ENCODE measurements around the gene OR8K3. TPM values are rescaled to one million over a fixed set of nuclear protein-coding genes. Genes with fewer than 3 reads are reported as not detected.

The OR8K3 gene
- total RNA-seq = not detected in 2 replicates

DNA sequence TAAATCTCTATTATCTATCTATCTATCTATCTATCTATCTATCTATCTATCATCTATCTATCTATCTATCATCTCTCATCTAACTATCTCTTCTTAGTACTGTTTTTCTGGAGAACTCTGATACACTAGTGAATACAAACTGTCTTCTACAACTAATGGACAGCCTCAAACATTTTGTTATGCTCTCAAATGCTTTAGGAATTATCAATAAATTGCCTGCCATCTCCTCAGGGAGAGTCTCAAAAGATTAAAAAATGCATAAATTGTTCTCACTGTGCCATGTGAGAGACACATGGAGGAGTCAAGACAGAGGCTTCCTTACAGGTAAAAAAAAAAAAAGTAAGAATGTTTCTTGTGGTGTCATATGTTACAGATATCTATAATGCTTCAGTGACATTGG, at the start of gene OR8K3:
Gene OR8K3 (plus strand): TSS at position 301 of the 400 bp plus-strand sequence. CDS start 3,163 bp downstream, outside the sequence.

DNA sequence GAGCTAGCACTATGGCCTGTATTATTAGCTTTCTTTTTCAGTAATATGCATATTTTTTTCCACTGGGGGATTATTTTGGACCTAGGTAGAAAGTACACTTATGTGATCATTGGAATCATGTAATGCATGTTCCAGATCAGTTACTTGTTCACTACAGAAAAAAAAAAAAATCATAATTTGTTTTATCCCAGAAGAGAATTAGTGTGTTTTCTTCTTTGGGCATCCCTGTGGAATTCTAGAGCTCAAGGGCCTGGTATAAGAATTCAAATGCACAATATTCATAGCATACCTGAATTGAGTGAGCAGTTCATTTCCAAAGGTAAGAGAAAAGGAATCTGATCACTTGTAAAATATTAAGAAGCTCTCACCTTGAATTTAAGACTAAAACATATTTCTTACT, 41.1 kb upstream of the OR8K3 start, which contains the start of gene OR5T1:
Gene OR5T1 (plus strand): TSS at position 301 of the 400 bp plus-strand sequence. CDS start 1,485 bp downstream, outside the sequence.

DNA sequence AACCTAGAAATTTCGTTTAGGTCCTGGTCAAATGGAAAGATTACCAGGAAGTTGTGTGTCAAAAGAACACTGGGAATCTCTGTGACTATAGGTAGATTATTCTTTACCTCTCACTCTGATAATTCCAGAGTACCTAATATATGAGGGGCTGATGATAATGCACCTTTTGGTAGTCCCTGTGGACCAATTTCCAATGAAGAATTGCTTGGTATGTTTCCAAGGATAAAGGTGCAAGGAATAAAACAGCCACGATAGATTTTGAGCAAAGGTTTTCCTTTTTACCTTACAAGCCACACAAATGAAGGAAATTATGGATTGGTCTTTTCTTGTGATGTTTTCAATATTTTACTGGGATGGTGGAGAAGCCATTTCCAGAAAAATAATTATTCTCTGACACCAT, 22.8 kb upstream of the OR8K3 start, which contains the start of gene OR8H1:
Gene OR8H1 (minus strand): TSS at position 101 of the 400 bp plus-strand sequence. CDS start 1,192 bp downstream, outside the sequence.

DNA sequence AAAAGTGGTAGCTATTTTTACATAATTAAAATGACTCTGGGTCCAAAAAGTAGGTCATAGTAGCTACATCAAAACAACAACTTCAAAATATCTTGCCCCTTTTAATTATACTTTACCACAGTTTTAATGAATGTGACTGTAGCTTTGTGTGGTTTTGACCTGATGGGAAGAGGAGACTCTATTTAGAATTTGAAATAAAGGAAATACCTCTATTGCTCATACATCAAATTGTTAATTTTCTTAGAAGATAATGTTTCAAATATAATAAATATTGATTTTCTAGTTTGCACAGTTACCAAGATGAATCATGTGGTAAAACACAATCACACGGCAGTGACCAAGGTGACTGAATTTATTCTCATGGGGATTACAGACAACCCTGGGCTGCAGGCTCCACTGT, 30.8 kb downstream of the OR8K3 start, which contains the start of gene OR8K1:
Gene OR8K1 (plus strand): TSS at position 301 of the 400 bp plus-strand sequence. CDS start 0 bp downstream, at position 301.

GRCh38 chr11:56353991-56354390, 39.0 kb downstream of the OR8K3 start, which contains the start of gene OR8J1:
OR8J1 (plus strand) TSS chr11:56354291; CDS start chr11:56360247, 5,956 bp downstream.

Other genes with a start within 250 kb of the OR8K3 start
- gene OR8I2, start 221.8 kb upstream of the OR8K3 start, total RNA-seq = not detected in 2 replicates
- gene OR8H2, start 211.5 kb upstream of the OR8K3 start, total RNA-seq = not detected in 2 replicates
- not detected in 2 replicates for gene OR8H3, start 192.8 kb upstream of the OR8K3 start, total RNA-seq
- gene OR8J3, start 174.9 kb upstream of the OR8K3 start, total RNA-seq = not detected in 2 replicates
- gene OR8K5, start 154.8 kb upstream of the OR8K3 start, total RNA-seq = not detected in 2 replicates
- gene OR5J2, start 138.5 kb upstream of the OR8K3 start, total RNA-seq = not detected in 2 replicates
- gene OR5T2, start 80.9 kb upstream of the OR8K3 start, total RNA-seq = not detected in 2 replicates
- not detected in 2 replicates for gene OR5T3, start 62.9 kb upstream of the OR8K3 start, total RNA-seq
- not detected in 2 replicates for gene OR5T1, start 41.0 kb upstream of the OR8K3 start, total RNA-seq
- gene OR8H1, start 22.9 kb upstream of the OR8K3 start, total RNA-seq = not detected in 2 replicates
- gene OR8K1, start 30.9 kb downstream of the OR8K3 start, total RNA-seq = not detected in 2 replicates
- gene OR8J1, start 39.1 kb downstream of the OR8K3 start, total RNA-seq = not detected in 2 replicates
- gene OR8U1, start 60.5 kb downstream of the OR8K3 start, total RNA-seq = not detected in 2 replicates
- not detected in 2 replicates for gene OR5AL1, start 97.6 kb downstream of the OR8K3 start, total RNA-seq
- not detected in 2 replicates for gene OR5M3, start 158.2 kb downstream of the OR8K3 start, total RNA-seq
- gene OR5M8, start 176.2 kb downstream of the OR8K3 start, total RNA-seq = not detected in 2 replicates
- not detected in 2 replicates for gene OR5M11, start 228.1 kb downstream of the OR8K3 start, total RNA-seq